HG03108 (cell line): ENCODE measurements around the gene IRF2BP2.

Experiments
- ATAC-seq: cut with Tn5 transposase; IDR thresholded peaks from one replicate; pipeline ENCODE4 v1.9.1; 2021; ENCODE audit warnings: moderate library complexity; ENCODE audit not compliant: unreplicated experiment

IRF2BP2 gene

DNA sequence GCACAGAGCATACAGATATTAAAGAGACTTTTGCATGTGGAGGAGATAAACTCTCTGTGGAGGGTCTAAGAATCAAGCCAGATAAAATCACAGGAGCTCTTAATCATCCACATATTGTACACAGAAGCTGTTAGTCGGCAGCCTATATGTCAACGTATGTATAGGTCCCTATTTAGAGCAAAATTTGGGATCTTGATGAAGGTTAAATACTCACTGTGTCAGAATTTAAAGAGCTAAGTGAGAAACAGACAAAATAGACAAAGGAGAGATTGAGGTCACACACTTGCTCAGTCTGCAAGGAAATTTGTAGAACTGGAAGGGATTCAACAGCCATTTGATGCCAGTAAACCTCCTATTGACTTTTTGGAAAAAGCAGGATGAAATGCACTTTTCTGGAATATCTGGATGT lies 4.1 kb upstream of the IRF2BP2 start:
- no peak for ATAC-seq

DNA sequence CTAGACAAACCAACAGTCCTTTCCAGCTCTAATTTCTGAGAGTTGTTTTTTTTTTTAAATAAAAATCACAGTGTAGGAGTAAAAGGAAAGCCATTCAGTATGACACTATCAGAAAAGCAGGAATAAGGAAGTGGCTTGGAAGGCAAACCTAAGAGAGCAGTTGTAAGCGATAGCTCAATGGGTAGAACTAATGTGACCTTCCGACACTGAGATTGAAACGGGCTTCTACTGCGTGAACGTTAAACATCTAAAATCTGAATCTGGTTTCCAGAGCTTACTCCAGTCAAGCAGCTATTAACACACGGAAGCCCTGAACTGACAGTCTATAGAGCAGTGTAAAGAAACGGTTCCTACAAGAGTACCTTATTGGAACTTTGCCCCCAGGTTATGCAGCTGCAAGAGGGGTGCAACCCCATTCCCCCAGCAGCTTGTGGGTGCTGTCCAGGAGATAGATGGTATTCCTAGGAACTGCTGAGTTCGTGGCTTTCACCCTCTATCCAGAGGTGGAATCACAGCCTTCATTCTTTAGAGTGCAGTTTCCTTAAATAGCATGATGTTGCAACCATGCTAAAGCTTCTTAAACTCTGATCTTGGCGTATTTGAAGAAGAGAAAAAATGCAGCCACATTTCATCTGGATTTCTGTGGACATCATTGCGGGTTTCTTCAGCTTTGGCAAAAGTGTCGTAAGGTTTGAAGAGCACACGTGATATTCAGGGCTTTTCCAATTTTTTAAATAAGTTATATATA lies 3.3 kb upstream of the IRF2BP2 start:
- ATAC-seq, result no peak

DNA sequence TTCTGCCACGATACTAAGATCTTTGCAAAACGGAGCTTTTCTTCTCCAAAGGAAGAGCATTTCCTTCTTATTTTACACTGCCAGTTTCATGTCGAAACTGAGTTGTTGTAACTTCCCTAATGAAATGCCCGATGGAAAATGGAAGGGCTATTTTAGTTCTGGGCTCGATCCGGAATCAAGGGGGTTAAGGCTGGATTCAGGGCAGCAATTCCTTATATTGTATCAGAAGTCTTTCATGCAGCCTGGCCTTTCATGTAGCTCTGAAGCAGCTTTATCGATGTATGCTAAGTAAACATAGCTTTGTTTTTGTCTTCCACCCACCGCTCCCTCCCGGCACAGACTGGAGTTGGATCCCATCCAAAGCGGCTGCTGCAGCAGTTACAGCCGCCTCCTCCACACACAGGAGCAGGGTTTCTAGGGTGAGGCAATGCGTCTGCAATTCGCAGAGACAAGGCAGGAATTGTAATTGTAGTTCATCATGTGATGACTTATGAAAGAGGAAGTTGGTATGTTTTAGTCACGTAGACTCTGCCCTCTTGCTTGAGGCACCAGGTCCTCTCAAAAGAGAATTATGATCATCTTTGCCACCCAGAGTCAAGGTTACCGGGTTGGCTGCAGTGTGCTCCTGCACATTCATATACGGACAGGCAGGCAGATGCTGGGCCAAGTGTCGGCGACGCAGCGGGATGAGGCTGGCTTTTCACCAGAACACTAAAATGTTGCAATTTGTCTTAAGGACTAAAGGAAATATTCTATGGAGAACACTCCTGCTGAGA lies 2.6 kb upstream of the IRF2BP2 start:
- peak; percentile 27 for ATAC-seq

DNA sequence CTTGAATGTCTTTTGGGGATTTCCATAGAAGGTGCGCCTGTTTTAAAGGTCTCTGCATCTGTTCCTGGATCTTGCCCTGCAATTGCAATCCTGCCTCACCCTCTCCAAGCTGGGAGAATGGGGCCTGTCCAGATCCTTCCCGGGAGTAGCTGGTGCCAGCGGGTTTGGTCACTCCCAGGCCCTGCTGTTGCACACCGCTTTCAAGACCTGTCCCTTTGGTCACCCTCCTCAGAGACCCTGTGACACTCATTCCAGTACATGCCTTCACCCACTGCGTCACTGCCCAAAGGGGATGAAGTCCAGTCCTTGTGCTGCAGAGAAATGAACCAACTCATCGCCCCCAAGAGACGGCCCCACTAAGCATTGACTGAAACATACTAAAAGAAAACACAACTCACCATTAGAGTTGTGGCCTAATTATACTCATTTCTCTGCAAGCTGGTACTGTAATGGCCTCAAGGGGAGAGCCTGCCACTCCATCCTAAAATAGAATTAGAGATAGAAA lies 1.9 kb upstream of the IRF2BP2 start:
- ATAC-seq, result no peak

DNA sequence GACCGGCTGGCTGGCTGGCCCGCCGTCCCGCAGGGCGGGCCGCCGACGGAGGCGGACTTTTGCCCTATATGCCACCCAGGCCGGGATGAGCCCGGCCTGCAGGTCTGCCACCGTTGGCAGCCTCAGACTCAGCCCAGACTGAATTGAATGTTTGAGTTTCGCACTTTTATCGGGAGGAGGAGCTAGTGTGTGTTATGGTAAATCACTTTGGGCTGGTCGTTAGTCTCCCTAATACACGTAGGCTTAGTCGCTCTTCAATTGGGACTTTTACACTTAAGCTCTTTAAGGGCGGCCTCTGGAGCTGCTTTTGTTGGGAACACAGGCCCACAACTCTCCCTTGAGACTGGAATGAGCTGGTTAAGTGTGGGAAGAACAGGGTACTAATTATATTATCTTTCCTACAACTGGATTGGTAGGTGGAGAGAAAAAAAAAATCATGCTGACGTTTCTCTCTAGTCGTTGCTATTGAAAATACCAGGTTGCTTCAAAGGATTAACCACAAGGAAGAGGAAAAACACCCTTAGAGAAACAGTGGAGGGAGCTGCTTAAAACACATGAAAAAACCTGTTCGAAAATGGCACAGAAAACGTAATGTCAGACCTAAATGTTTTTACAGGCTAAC lies 1.4 kb upstream of the IRF2BP2 start:
- peak; percentile 15 for ATAC-seq

DNA sequence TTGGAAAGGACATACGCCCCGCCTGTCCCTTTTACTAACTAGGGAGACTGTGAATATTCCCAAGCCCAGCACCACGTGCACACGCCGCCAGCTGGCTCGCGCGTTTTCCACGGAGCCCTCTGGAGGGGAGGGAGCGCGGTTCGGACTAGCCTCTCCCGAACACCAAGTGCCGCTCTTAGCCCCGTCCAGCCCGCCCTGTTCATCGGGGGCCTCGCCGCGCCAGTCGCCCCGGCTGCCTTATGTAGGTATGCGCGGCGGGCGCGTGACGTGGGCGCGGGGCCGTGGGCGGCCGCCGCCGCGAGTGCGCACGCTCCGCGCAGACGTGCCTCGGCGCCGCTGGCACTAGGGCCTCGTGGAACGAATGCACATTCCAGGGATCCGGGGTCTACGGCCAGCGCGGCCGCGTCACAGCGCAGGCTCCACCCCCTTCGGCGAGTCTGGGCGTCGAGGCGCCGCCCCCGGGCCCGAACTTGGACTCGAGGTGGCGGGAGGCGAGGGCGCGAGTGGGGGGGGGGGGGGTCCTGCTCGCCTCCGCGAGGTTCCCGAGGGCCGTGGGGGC lies 767 bp upstream of the IRF2BP2 start:
- peak; percentile 31 for ATAC-seq

DNA sequence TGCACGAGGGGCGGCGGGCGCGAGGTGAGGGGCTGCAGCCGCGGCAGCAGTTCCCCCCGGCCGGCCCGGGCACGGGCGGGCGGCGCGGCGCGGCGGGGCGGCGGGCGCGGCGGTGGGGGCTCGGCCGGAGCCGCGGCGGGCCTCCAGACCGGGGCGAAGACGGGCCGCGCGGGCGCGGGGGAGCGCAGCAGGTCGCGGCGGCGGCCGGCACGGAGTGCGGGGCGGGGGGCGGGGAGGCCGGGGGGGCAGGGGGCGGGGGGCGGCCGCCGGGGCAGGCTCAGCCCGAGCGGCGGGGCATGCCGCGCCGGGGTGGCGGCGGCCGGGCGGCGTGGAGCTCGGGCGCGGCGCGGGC lies 311 bp downstream of the IRF2BP2 start:
- ATAC-seq, result no peak

DNA sequence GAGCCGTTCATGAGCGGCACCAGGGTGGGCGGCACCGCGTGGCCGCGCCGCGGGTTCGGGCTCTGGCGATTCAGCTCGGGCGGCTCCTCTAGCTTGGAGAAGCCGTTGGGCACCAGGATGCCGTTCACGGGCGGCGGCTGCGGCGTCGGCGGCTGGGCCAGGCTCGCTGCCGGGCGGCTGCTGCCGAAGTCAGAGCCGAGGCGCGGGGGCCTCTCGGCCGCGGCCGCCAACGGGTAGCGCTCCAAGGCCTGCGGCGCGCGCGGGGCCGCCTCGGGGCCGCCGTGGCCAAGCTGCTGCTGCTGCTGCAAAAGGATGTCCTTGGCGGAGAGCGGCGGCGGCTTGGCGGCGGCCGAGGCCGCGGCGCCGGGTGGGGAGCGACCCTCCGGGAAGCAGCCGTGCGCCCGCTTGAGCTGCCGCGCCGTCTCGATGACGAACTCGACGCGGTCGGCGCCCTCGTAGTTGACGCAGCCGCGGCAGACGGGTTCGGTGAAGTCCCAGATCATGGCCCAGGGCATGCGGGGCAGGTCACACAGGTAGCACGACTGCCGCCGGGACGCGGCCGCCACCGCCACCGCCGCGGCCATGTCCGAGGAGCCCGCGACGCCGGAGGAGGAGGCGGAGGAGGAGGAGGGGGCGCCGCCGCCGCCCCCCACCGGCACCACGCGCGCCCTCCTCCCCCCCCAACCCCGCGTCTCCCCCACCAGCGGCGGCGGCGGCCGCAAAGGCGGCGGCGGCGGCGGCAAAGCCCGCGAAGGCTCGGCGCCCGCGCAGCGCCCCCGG lies 877 bp downstream of the IRF2BP2 start:
- ATAC-seq, result no peak

DNA sequence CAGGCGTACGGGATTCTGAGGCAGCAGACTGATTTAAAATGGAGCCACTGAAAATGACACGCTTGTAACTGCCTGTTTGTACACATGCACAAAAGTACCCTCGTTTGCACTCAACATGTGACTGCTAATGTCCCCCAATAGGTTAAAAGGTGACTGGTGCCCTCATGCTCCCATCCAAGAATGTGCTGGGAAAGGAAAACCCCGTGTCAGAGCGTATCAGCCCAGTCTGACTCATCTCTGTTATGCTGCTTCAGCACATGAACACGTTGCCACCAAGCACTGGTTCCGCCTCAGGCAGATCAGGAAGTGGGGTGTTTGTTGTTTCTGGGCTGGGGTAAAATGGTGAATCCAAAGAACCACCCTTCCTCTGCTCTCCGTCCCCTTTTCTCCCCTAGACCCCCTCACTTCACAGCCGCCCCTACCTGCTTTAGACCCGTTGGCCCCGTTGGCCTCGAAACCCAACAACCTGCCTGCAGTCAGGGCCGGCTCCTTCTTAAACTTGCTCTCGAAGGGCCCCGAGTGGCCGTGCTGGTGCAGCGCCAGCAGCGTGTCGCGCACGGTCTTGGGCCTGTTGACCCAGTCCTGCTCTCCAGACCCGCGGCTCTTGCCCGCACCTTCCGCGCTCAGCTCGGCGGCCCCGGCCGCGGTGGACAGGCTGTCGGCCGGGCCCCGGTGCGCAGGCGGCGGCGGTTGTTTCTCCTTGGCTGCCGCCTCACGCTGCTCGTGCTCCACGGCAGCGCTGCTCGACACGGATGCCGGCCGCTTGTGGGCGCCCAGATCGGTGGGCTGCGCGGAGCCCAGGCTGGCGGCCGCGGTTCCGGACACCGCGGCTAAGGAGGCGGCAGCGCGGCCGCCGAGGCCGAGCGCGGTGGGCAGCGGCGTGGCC lies 1.7 kb downstream of the IRF2BP2 start:
- ATAC-seq, result peak; percentile 20

DNA sequence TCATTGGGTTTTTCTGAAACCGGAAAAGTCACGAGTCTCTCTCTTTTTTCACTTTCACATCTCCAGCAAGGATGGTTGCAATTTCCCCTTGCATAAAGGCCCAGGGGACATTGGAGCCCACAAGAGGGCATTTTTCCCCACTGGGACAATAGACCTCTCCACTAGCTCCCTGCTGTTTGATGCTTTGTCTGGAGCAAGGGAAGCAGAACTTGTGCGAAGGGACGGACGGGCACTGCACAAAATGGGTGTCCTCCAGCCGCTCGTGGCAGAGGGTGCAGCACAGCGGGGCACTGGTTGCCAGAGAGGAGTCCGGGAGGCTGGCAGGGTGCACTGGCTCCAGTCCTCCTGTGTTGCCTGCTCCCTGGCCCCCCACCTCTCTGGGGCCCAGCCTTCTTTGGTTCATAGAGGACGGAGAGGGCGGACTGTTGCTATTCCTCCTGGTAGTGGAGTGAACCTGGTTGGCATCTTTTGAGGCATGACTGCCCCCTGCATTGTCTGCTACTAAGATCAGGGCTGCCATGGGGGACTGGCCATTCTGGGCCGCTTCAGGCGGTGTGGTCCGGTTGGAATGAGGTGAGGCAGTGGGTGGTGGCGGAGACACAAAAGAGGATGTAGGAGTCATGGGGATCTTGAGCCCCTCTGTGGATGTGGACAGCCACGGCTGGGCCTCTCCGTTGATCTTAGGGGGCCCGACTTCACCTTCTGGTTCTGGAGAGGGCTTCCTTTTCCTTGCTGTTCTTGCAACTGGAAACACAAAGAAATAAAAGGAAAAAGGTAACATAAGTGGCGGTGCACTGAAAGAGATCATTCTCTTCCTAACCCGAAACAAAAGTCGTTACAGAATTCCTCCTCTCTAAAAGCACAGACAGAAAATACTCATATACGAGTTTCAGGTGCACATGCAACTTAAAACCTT lies 2.6 kb downstream of the IRF2BP2 start:
- ATAC-seq, result no peak

DNA sequence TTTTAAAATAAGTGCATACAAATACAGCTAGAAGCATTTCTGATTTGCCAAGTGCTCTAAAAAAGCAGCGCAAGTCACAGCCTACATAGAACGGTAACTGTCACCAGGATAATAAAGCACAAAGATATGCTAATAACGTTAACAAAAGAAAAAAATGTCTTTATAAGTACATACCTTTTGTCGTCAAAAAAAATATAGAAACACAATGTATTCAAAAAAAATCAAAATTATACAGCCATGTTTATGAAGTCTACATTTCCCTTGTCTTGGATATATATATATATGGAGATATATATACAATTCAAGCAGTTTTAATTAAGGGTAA lies 3.2 kb downstream of the IRF2BP2 start:
- no peak for ATAC-seq

DNA sequence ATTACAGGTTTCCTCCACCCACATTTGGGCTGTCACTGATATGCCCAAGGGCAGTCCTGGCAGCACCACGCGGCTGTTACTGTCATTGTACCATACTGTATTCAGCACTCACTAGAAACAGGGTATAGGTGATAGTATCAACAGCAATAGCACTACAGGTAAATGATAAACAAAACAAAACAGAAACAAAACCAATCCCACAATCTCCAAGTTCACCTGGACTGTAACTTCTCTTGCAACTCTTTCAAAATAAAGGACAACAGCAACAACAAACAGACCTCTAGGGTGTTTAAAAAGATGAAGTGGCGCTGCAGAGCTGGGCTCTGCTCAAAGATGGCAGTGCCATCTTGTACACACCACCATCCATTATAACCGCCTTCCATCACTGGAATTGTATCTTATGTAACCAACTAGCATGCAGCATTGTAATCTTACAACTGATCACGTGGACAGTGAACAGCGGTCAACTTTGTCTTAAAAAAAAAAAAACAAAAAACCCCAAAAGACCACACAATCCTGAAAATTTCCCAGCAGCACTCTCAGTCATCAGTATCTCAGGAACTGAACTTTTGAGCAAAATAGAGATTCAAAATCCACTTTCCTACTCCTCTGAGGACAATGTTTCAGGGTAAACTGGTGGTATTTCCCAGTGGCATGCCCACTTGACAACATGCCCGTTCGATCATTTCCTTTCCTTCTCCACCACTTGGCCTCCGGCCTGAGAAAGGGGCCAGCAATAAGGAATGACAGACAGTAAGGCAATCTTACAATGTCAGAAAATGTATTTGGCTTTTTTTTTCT lies 3.8 kb downstream of the IRF2BP2 start:
- ATAC-seq, result no peak

DNA sequence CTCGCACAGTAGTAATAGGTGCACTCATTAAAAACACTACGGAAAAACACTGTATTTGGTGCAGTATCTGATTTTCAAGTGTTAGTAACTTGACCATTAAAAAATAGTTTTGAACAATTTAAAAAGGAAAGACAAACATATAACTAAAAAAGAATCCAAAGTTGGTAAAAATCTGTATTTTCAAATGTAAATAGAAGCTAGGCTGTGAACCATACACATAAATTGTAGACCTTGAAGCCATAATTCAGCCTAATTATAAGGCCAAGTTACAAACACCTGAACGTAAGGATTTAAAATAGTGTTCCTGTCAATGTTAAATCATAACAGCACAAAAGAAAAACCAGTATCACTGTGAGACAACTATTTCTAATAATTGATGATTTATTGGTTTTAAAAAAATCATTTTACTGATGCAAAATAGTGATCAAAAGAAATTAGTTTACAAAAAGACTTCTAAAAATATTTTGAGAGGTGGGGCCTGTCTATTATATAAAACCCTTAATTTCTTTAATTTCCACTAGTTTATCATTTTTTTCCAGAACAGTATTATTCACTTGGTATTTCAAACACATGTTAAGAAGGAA lies 4.5 kb downstream of the IRF2BP2 start:
- no peak for ATAC-seq

DNA sequence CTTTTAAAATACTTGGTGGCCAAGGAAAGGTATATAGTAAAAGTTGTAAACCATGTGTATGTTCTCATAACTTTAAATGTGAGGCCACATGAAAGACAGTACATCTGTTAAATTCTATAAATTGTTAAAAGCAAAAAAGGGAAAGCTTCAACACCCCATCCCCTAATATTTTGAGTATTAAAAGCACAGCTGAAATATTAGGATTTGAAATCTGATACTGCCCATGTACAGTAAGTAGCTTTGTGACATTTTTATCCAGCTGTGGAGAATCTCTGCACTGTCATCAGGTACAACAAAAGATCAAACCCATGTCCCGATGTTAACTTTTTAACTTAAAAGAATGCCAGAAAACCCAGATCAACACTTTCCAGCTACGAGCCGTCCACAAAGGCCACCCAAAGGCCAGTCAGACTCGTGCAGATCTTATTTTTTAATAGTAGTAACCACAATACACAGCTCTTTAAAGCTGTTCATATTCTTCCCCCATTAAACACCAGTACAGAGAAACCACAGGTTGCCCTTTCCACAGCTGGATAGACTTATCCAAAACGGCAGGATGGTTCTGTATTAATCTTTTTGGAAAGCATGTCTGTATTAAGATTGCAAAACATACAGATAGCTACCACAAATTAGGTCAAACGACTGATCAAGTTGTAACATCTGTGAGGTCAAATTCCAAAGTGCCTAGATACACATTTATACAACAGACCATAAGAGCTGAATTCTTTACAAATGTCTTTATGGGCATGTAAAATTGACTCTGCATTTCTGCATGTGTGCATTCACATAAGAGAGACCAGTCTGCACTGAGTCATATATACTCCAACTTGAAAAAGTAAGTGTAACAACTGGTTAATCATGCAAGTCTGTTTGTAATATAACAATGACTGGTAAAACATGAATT lies 5.2 kb downstream of the IRF2BP2 start:
- ATAC-seq, result no peak

DNA sequence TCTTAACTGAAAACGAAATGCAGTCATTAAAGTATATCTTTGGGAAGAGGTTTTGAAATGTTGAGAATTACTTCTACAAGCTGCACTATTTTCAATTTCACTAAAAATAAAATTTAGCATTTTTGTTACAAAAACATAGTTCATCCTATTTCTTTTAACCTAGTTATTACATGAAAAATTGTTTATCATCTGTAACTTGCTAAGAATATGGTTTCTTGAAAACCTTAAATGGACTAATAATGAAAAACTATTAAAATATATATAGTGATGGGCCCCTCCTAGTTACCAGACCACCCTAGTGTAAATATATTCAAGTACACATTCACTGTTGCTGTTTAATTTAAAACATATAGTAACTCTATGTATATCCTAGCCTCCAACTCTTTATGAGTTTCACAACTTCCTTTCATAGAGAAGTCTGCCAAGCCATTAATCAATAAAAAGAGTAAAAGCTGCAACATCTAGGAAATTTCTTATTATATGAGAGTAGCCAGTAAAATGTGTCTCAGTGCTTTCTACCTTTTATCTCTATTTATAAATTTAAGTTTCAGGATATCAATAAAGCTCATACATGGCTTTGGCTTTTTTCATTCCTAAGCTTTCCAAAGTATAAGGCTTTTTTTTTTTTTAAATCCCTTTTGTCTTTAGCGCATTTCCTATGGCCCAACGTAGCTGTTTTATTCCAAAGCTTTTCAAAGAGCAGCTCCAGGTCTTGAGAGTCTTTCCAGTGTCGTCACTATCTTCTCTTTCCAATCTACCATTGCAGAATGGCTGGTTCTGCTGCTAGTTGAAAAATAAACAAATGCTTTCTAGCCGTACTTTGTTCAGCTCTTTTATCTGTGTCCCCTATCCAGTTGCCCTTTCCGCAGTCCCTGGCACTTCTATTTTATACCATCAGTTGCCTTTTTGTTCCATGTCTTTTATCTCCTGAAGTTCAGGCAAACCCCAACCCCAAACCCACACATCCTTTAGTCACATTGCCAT lies 6.5 kb downstream of the IRF2BP2 start:
- ATAC-seq, result no peak
